Cardiac fibroblast (primary cell): ENCODE measurements around the gene SENP1.

ENCODE experiments used
- DNase-seq, 2 donors: peaks; one replicate each; pipeline versions ENCODE4 v3.0.0 to v3.0.0-alpha.2; 2010; ENCODE audit warnings: low read depth in 2 of 2
- H3K4me3 ChIP-seq, 2 donors: replicated peaks in 1 of 2; 1 replicate in 1 of 2; 2 replicates in 1 of 2; pipeline ENCODE4 v1.5.1; 2011; ENCODE audit warnings: low read depth in 2 of 2, low read length in 2 of 2, mild to moderate bottlenecking in 2 of 2, moderate library complexity in 1 of 2
- TF ChIP-seq, protein P1 (sequence below): IDR thresholded peaks from one replicate; pipeline ENCODE4 v1.5.1; 2011; ENCODE audit warnings: low read depth, mild to moderate bottlenecking, low read length, inconsistent platforms

The SENP1 gene

DNA sequence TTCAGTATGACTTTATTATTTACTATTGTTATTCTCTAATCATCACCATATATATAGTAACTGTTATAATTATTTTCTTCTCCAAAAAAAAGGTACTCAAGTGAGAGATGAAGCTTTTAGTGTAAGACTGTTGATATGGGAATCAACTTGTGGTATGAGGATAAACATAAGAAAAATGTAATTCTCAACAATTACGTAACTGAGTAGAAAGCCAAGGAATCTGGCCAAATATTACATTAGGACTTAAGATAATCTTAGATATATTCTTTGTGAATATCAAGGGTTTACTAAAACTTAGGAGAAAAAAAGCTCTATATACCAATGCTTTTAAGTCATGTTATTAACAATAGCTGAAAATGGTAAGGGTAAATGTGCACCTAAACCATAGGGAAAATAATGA lies 13.3 kb downstream of the SENP1 start:
- TF ChIP-seq, protein P1, sequence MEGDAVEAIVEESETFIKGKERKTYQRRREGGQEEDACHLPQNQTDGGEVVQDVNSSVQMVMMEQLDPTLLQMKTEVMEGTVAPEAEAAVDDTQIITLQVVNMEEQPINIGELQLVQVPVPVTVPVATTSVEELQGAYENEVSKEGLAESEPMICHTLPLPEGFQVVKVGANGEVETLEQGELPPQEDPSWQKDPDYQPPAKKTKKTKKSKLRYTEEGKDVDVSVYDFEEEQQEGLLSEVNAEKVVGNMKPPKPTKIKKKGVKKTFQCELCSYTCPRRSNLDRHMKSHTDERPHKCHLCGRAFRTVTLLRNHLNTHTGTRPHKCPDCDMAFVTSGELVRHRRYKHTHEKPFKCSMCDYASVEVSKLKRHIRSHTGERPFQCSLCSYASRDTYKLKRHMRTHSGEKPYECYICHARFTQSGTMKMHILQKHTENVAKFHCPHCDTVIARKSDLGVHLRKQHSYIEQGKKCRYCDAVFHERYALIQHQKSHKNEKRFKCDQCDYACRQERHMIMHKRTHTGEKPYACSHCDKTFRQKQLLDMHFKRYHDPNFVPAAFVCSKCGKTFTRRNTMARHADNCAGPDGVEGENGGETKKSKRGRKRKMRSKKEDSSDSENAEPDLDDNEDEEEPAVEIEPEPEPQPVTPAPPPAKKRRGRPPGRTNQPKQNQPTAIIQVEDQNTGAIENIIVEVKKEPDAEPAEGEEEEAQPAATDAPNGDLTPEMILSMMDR = no peak

DNA sequence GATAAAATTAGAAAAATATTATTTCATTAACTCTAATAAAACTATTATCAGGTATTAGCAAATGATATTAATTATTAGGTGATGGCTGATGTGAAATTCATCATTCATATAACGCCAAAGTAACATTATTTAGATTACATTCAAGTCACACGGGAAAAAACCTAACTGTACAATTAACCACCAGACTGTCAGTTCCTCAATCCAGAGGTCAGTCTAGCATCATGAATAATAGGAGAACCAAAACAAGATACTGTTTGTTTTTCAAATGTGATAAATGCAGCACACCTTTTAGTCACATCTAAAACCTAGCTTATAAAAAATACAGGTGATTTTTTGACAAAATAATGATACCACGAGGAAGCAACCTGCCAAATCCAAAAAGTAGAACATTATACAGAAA lies 19.6 kb downstream of the SENP1 start:
- no peak for DNase-seq
- TF ChIP-seq, protein P1 = no peak
- no peak overlapping the region for H3K4me3 ChIP-seq

More for the DNA sequence above, 13.3 kb downstream of the SENP1 start:
- peak; percentile 21 to 38 for DNase-seq
- no peak overlapping the region for H3K4me3 ChIP-seq

DNA sequence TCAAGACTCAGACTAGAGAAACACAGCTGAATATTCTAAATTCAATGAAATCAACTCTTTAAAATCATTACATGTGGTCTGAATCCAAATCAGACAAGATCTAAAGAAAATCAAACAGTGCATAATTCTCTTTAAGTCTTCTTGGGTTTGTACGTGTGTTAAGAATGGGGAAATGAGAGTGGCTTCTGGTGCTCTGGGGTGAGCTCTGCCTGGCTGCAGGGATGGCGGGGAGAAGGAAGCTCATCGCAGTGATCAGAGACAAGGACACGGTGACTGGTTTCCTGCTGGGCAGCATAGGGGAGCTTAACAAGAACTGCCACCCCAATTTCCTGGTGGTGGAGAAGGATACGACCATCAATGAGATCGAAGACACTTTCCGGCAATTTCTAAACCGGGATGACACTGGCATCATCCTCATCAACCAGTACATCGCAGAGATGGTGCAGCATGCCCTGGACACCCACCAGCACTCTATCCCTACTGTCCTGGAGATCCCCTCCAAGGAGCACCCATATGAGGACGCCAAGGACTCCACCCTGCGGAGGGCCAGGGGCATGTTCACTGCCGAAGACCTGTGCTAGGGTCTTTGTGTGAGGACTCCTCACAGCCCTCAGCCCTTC lies 20.9 kb downstream of the SENP1 start:
- no peak for DNase-seq
- H3K4me3 ChIP-seq = no peak overlapping the region
- TF ChIP-seq, protein P1 = no peak

DNA sequence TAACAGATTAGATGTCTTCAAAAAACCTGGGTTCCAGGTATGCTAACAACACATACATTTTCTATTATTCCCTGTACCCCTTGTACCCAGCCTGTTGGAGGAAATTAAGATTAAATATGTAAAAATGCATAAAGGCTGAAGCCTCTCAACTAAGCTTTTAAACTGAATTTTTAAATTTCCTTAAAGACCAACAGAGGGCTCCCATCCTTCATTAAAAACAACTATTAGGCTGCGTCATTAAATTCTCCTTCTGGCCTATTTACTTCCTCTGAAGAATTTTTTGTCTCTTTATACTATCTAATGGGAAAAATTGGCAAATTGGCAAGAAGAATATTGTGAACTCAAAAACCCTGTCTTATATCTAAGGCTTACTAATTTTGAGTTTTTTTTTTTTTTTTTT lies 21.8 kb downstream of the SENP1 start:
- DNase-seq = peak; percentile 35 to 56
- H3K4me3 ChIP-seq = no peak overlapping the region
- TF ChIP-seq, protein P1 = peak; percentile 5

DNA sequence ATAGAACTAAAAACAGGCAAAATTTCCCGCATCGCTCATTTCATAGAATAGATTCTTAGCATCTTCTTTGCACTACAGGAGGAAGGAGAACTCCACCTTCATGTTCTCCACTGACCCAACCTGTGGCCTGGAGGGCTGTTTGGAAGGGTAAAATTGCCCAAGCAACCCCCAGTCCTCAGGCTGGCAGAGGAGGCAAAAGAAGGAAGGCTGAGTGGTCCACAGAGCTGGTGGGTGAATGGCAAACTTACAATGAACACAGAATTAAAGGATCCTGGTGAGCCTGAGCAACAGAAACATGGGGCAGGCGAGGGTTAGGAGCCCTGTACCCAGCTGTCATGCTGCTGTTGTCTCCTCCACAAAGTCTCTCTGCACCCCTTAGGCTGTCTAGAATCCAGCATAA lies 25.1 kb downstream of the SENP1 start:
- no peak overlapping the region for H3K4me3 ChIP-seq
- TF ChIP-seq, protein P1 = no peak
- no peak for DNase-seq

DNA sequence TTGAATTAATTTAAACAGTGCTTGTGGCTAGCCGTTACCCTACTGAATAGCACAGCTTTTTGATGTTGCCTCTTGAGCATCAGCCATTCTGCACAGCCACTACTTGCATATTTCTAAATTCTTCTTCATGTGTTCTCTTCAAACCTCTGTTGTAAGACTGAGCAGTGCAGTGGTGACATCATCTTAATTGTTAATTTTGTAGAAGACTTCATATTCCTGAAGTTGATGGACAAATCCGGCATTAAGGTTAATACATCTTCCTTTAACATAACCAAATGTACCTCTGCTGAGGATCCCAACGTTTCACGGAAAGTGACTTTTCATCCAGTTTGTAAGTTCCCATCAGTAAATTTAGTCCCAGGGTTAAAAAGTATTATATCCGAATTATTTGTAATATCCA lies 25.6 kb downstream of the SENP1 start:
- DNase-seq = no peak
- TF ChIP-seq, protein P1 = no peak
- no peak overlapping the region for H3K4me3 ChIP-seq

DNA sequence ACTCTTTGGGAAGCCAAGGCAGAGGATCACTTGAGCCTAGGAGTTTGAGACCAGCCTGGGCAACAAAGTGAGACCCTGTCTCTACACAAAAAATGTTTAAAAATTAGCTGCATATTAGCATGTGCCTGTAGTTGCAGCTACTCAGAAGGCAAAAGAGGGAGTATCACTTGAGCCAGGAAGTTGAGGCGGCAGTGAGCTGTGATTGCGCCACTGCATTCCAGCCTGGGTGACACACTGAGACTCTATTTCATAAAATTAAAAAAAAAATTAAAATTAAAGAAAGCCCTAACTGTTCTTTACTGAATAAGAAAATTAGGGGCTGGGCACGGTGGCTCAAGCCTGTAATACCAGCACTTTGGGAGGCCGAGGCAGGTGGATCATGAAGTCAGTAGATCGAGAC lies 27.0 kb downstream of the SENP1 start:
- peak; percentile 69 to 76 for DNase-seq
- no peak overlapping the region for H3K4me3 ChIP-seq
- TF ChIP-seq, protein P1 = no peak
